Keratinocyte (primary cell): ENCODE results near the gene TSPAN18.

ENCODE experiments used
- EZH2 ChIP-seq: IDR thresholded peaks from one replicate; pipeline ENCODE4 v1.6.1; 2012; ENCODE audit warnings: inconsistent platforms, mild to moderate bottlenecking, low read length, moderate library complexity
- TF ChIP-seq, protein P1 (sequence below), 3 experiments: IDR thresholded peaks in 1 of 3; conservative IDR thresholded peaks in 1 of 3; optimal IDR thresholded peaks in 1 of 3; 2 replicates in 2 of 3; 3 replicates in 1 of 3; pipeline versions ENCODE3 to v1.5.1; 2011; ENCODE audit warnings: low read length in 3 of 3, mild to moderate bottlenecking in 3 of 3, moderate library complexity in 2 of 3, control low read depth in 1 of 3, inconsistent platforms in 1 of 3; ENCODE audit not compliant: insufficient read depth in 2 of 3; ENCODE audit errors: extremely low read depth in 1 of 3

DNA sequence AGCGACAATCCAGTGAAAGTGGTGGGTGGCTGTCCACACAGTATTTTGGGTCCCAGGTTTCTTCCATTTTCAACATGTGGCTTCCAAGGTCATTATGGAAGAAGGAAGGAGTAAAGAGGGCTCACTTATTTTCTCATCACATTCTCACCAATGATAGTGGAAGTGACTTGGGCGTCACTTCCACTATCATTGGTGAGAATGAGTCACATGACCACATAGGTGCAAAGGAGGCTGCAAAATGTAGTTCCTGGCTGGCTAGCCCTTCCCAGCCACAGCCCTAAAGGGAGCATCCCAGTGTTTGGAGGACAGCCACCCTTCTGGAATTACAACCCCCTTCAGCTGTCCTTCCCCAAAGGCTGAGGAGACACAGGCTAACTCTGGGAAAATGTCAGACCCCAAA lies 95.6 kb downstream of the TSPAN18 start:
- TF ChIP-seq, protein P1, sequence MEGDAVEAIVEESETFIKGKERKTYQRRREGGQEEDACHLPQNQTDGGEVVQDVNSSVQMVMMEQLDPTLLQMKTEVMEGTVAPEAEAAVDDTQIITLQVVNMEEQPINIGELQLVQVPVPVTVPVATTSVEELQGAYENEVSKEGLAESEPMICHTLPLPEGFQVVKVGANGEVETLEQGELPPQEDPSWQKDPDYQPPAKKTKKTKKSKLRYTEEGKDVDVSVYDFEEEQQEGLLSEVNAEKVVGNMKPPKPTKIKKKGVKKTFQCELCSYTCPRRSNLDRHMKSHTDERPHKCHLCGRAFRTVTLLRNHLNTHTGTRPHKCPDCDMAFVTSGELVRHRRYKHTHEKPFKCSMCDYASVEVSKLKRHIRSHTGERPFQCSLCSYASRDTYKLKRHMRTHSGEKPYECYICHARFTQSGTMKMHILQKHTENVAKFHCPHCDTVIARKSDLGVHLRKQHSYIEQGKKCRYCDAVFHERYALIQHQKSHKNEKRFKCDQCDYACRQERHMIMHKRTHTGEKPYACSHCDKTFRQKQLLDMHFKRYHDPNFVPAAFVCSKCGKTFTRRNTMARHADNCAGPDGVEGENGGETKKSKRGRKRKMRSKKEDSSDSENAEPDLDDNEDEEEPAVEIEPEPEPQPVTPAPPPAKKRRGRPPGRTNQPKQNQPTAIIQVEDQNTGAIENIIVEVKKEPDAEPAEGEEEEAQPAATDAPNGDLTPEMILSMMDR (optimal IDR thresholded peaks at IDR 0.05 in 1 of 3, IDR thresholded peaks at IDR 0.05 in 1 of 3, conservative IDR thresholded peaks at IDR 0.05 in 1 of 3; ENCODE audit: extremely low read depth in 1 of 3, insufficient read depth in 2 of 3, low read length in 3 of 3): no peak
- no peak for TF ChIP-seq EZH2
